GM21717 (cell line): Measurements from ENCODE around the gene TMPRSS3.

Source experiments
- ATAC-seq: cut with Tn5 transposase; IDR thresholded peaks from one replicate; pipeline ENCODE4 v1.9.1; 2021; ENCODE audit warnings: mild to moderate bottlenecking, moderate library complexity; ENCODE audit not compliant: unreplicated experiment

Gene TMPRSS3

DNA sequence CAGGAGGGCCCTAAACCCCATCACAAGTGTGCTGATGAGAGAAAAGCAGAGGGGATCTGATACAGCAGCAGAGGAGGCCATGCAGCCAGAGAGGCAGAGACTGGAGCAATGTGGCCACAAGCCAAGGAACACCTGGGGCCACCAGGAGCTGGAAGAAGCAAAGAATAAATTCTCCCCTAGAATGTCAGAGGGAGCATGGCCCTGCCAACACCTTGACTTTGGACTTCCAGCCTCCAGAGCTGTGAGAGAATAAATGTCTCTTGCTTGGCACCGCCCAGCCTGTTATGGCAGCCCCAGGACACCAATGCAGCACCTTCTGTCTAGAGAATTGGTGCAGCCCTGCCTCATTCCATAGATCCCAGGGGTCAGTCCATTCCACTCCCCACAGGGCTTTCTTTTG is 33.2 kb upstream of the TMPRSS3 start:
- no peak for ATAC-seq

GRCh38 chr21:42427809-42428419 is 32.1 kb upstream of the TMPRSS3 start:
- no peak for ATAC-seq

- no peak for ATAC-seq
These were observed 31.1 kb upstream of the TMPRSS3 start for GRCh38 chr21:42426876-42427480.

GRCh38 chr21:42426424-42426823 is 30.6 kb upstream of the TMPRSS3 start:
- ATAC-seq, result no peak

GRCh38 chr21:42425591-42425990 is 29.7 kb upstream of the TMPRSS3 start:
- ATAC-seq, result no peak

DNA sequence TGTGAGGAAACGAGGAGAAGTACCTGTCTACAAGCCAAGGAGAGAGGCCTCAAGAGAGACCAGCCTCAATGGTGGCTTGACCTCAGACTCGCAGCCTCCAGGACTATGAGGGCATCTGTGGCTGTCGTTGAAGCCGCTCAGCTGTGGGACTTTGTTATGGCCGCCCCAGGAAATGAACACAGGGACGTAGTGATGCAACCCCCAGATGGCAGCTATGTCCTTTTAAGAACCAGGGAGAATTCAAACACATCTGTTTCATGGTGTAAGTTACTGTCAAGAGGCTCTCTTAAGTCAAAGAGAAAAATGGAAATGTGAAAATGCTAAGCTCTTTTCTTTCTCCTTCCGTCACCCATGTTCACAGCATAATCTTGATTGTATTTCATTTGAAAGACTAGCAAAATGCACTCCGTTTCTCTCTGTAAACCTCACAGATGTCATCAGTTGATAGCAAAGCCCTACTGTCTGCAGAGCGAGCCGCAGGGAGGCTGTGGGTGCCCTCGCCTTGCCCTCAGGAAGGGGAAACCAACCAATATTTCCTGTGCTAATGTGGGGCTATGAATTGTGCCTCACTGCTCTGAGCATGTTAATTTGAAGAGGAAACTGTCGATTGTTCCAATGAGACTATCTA is 29.2 kb upstream of the TMPRSS3 start:
- ATAC-seq, result no peak

DNA sequence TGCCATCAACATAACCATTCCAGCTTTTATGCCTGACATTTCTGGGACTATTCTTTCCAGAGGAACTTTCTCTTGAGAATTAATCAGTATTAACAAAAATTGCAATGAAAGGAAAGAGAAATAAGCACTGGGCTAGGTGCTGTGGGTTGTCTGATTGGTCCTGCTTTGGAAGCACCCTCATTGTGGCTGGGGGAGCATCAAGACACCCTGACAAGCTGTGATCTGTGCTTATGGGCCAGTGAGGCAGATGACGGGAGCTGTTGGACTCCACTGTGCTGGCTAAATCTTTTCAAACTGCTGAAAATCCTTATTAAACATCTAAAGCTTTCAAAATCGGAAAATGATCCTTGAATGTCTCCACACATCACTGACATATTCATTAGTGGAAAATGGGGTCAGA is 27.8 kb upstream of the TMPRSS3 start:
- ATAC-seq, result no peak

DNA sequence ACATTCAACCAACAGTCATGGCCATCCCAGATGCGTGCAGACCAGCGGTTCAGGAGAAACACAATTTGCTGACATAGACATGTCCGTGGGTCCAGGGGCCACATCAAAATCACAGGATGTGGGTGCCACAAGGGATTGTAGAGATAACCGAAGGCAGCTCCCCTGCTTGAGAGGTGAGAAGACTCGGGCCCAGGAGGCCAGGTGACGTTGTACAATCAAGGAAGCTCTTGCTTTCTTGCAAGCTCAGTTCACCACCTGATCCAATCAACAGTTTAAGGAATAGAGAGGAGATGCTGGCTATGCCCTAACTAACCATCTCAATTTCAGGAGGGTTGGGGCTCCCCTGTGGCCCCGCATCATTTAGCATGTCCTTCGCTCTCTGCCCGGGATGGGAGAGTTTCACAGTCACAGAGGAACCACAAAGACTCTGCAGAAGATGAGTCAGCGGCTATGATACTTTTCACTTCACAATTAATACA is 27.4 kb upstream of the TMPRSS3 start:
- peak; percentile 43 for ATAC-seq

DNA sequence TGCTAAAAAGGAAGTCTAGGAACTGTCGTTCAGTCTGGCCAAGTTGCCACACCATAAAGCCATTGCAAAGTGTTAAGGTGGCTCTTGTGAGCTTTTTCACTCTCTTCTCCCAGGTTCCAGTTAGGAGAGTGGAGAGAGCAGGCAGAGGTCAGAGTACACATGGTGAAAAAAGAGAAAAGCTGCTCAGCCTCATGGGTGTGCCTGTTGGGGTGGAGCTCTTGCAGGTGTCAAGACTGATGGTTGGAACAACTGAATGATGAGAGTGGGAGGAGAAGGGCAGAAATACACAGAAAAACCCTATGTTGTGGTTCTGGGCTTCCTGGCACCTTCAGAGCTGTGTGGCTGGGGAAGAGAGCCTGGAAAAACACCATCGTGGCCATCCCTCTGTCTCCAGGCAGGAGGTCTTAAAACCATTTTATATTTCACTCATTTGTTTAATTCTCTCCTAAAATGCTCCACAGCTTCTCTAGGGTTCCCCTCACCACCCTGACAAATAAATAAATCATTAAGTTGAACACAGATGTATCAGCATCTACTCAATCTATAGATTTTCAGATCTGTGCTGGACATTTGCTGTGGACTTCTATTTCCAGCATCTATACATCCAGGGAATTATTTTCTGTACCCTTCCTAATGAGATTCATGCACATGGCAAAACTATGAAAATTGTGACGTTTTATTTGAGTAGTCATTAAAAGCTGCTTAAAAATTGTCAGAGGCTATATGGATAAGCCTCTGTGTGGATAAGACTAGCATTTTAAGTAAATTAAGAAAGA is 25.4 kb upstream of the TMPRSS3 start:
- no peak for ATAC-seq

- ATAC-seq, result no peak
These were observed 24.0 kb upstream of the TMPRSS3 start for GRCh38 chr21:42419845-42420244.

- no peak for ATAC-seq
These were observed 23.0 kb upstream of the TMPRSS3 start for GRCh38 chr21:42418886-42419285.

- no peak for ATAC-seq
These were observed 21.7 kb upstream of the TMPRSS3 start for GRCh38 chr21:42417533-42417932.

DNA sequence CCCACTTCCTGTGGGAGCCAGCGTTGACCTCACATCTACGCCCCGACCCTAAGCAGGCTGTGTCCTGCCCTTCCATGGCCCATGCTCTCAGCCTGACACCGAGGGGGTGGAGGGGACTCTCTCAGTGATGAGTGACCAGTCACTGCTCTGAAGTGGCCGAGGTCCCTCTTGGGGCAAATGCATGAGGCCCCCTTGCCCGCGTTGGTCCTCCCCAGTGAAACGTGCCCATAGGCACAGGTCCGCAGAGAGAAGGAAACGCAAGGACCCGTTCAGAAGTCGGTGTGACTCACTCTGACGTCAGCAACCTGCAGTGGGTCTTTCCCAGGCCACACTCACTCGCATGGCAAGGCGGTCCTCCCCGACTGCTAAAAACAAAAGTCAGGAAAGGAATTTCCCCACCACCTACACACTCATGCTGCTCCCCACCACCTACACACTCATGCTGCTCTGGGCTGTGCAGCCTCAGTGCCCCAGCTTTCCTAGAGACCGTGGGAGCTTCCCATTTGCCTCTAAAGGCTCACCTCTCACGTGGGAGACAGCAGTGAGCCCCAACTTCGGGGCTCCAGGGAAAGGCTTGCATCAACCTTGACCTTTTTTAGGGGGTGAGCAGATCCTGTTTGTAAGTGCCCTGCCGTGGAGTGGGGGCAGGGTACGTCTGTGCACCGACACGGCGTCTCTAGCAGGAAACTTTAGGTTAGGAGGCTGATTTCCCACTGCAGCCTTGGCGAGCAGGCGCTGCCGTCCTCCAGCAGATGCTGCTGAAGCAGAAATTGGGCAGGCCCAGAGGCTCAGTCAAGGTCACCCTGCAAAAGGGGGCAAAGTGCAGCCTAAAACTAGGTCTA is 19.3 kb upstream of the TMPRSS3 start:
- peak; percentile 57 for ATAC-seq

DNA sequence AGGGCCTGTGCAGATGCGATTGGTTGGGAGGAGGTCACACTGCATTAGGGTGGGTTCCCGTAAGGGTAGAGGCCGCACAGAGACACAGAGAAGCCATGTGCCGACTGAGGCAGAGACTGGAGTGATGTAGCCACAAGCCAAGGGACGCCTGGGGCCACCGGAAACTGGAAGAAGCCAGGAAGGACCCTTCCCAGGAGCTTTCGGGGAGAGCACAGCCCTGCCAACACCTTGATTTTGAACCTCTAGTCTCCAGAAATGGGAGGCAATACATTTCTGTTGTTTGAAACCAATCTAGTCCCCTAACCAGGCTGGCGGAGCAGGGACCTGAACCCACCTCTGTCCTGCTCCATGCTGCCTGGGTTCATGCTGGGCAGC is 18.7 kb upstream of the TMPRSS3 start:
- no peak for ATAC-seq

DNA sequence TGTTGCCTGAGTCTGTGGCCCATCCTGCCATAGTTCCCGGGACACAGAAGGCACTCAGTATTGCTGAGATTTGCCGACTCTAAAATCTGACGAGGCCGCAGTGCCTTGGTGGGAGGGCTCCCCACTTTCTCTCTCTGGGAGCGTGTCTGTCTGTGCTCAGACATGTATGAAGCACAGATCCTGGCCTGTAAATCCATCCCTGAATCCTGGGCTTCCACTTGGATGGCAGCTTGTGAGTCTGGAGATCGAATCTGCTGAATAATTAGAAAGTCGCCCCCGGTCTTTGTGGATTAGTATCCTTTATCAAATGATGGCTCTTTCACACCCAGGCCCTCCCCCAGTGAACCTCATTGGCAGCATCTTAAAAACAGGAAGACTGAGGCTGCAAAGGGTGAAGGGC is 18.2 kb upstream of the TMPRSS3 start:
- ATAC-seq, result no peak

- ATAC-seq, result no peak
These were observed 17.6 kb upstream of the TMPRSS3 start for GRCh38 chr21:42413500-42413899.

DNA sequence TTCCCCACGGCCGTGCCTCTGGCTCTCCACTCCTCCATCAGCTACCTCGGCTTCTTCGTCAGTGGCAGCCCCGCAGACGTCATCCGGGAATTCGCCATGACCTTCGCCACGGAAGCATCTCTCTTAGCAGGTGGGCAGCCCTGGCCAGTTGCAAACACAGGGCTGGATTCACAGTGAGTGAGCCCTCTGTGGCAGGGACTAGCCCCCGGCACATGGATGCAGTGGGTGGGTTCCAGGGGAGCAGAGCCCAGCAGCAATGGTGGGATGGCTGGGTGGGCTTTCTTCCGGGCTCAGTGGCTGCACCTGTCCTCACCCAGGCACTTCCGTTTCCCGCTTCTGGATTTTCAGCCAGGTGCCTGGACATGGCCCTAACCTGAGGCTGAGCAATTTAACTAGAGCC is 17.2 kb upstream of the TMPRSS3 start:
- ATAC-seq, result no peak

GRCh38 chr21:42412636-42412933 is 16.7 kb upstream of the TMPRSS3 start:
- no peak for ATAC-seq

DNA sequence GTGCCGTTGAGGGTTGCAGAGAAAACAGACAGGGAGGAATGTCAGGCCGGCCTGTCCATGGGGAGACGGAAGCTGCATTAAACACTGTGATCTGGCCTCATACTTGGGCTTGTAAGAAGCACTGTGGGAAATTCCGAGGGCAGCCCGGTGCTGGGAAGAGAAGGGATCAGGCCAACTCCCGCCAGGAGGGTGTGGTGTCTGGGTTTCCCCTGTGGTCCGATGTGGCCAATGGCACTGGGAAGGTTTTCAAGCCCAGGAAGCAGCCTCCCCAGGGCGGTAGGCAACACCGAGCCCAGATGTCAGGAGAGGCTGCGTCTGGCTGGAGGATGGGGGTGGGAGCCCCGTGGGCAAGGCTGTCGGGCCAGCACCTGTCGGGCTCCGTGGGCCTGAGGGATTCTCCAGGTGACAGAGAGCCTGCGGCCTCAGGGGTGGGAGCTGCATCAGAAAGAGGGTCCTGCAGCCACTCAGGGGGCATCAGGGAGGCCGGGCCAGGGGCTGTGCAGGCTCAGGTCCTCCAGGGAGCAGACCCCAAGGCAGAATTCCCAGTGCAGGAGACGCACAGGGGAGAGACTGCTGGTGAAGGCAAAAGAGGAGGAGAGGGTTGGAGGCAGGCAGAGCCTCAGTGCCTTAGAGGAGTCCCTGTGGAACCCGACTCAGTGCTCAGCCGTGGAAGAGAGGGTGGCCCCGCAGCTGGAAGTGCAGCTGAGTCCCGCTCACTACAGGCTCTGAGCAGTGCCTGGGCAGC is 16.2 kb upstream of the TMPRSS3 start:
- ATAC-seq, result no peak

DNA sequence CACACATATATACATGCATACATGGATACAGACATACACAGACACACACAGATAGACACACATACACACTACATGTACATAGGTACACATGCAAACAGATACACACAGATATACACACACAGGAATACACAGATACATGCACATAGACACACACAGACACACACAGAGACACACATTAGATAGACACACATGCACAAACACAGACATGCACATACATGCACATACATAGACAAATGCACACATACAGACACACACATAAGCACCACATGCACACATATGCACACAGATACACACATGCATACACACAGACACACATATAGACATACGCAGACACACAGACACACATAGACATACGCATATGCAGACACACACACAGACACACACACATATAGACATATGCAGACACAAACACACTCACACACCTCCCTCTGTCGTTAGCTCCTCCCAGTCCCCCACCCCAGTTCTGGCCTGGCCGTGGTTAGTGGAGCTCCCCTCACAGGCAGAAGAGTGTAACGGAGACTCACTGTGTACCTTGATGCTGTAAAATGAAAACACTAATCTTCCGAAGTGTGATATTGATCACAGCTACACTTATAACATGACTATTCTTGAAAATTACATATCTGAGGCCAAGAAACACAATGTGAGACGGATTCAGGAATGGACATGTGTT is 15.5 kb upstream of the TMPRSS3 start:
- no peak for ATAC-seq
